Gastroesophageal sphincter (tissue), 3 donors: ENCODE data around the gene ACTL6B.

Experiments
- CTCF ChIP-seq, 4 experiments: fragments of 200-600 bp in 2 of 4; fragments of 450-650 bp in 2 of 4; sonication (generic) in 1 of 4; IDR thresholded peaks; one replicate each; pipeline ENCODE4 v1.5.1; 2017 to 2019; ENCODE audit warnings: antibody characterized with exemption in 4 of 4, mild to moderate bottlenecking in 2 of 4, moderate library complexity in 2 of 4
- EP300 ChIP-seq: sonication (generic); formaldehyde crosslinking; IDR thresholded peaks from one replicate; pipeline ENCODE4 v1.6.1; 2017; ENCODE audit warnings: antibody characterized with exemption, mild to moderate bottlenecking
- POLR2A ChIP-seq, 2 donors: fragments of 450-650 bp; IDR thresholded peaks; one replicate each; pipeline ENCODE4 v1.6.1; 2017; ENCODE audit warnings: antibody characterized with exemption in 2 of 2, mild to moderate bottlenecking in 2 of 2, moderate library complexity in 1 of 2

- TF ChIP-seq CTCF (IDR thresholded peaks at IDR 0.05) (no peak), EP300 (no peak), POLR2A (IDR thresholded peaks at IDR 0.05) (no peak)
These were observed 51.0 kb downstream of the ACTL6B start for GRCh38 chr7:100604976-100605911.
